K562 (cell line): Measurements from ENCODE around the gene PALM3. TPM values are rescaled to one million over a fixed set of nuclear protein-coding genes. Genes with fewer than 3 reads are reported as not detected.

Experiments used
- ATAC-seq: fragments of 200-7000 bp; cut with Tn5 transposase; 3 replicates; pipeline ENCODE4 v1.9.1; 2020; ENCODE audit warnings: moderate library complexity
- BruUV-seq: library from RNA; stranded (reverse); fragments of 400-500 nt; replicated peaks from 2 replicates; lab custom pipeline; 2021; lab: Mats Ljungman, UMichigan
- CTCF ChIA-PET: fragments of 300-600 bp; formaldehyde crosslinking; extraction: SDS; loops from one replicate; lab custom pipeline; 2021; ENCODE audit warnings: low intra/inter-chr PET ratio; lab: Yijun Ruan, JAX
- POLR2A ChIA-PET: fragments of 300-600, 350-650 bp; sonication (Branson Sonifier 250); formaldehyde crosslinking; extraction: SDS; loops from one replicate; lab custom pipeline; 2021; ENCODE audit warnings: antibody characterized with exemption, inconsistent platforms; lab: Yijun Ruan, JAX
- DNase-seq, 4 experiments: peaks; one replicate each; pipeline versions ENCODE4 v3.0.0 to v3.0.0-alpha.2; 2011 to 2018; ENCODE audit warnings: low spot score in 3 of 4, mixed read lengths in 3 of 4; ENCODE audit errors: extremely low read depth in 1 of 4
- FAIRE-seq: peaks from 2 replicates; lab custom pipeline; 2011; peaks lifted over from hg19 to GRCh38; lab: Jason Lieb, UNC
- H2AFZ ChIP-seq: 2 replicates; pipeline ENCODE4 v1.6.0; 2011; ENCODE audit warnings: low read depth, low read length, control low read depth, inconsistent platforms
- H3K27ac ChIP-seq: fragments of 200-600 bp; 3 replicates; pipeline ENCODE4 v1.8.0; 2011; ENCODE audit warnings: low read depth, mild to moderate bottlenecking, control low read depth, inconsistent platforms, low read length, moderate library complexity, mixed read lengths; ENCODE audit errors: extremely low read depth
- H3K27me3 ChIP-seq, 2 experiments: fragments of 300-600 bp in 1 of 2; 2 replicates in 1 of 2; 3 replicates in 1 of 2; pipeline versions ENCODE4 v1.6.0 to v1.8.0; 2011; ENCODE audit warnings: inconsistent platforms in 2 of 2, low read length in 2 of 2, mild to moderate bottlenecking in 1 of 2, mixed read lengths in 1 of 2, moderate library complexity in 1 of 2; ENCODE audit not compliant: control insufficient read depth in 2 of 2, insufficient read depth in 2 of 2
- H3K36me3 ChIP-seq: fragments of 300-600 bp; 3 replicates; pipeline ENCODE4 v1.8.0; 2011; ENCODE audit warnings: mild to moderate bottlenecking, low read length, inconsistent platforms; ENCODE audit not compliant: control insufficient read depth, insufficient read depth
- H3K4me1 ChIP-seq, 2 experiments: fragments of 200-600 bp in 1 of 2; replicated peaks in 1 of 2; 2 replicates in 1 of 2; 3 replicates in 1 of 2; pipeline versions ENCODE4 v1.5.1 to v1.8.0; 2011; ENCODE audit warnings: inconsistent platforms in 2 of 2, low read length in 2 of 2, mild to moderate bottlenecking in 1 of 2, mixed read lengths in 1 of 2, moderate library complexity in 1 of 2; ENCODE audit not compliant: control insufficient read depth in 2 of 2, insufficient read depth in 2 of 2
- H3K4me2 ChIP-seq: 2 replicates; pipeline ENCODE4 v1.6.1; 2011; ENCODE audit warnings: low read length, control low read depth, inconsistent platforms, mixed read lengths; ENCODE audit not compliant: insufficient read depth
- H3K4me3 ChIP-seq: fragments of 200-600 bp; sonication (generic), shearing (Covaris generic); 2 replicates; pipeline ENCODE4 v1.5.1; 2016; ENCODE audit warnings: control low read depth, inconsistent platforms
- H3K79me2 ChIP-seq: fragments of 200-600 bp; 3 replicates; pipeline ENCODE4 v1.8.0; 2011; ENCODE audit warnings: low read length, inconsistent platforms; ENCODE audit not compliant: control insufficient read depth, insufficient read depth
- H3K9ac ChIP-seq, 2 experiments: 2 replicates each; pipeline versions ENCODE4 v1.6.0 to v1.6.1; 2011; ENCODE audit warnings: low read depth in 2 of 2, low read length in 2 of 2, control low read depth in 1 of 2, inconsistent platforms in 1 of 2, mild to moderate bottlenecking in 1 of 2, mixed read lengths in 1 of 2; ENCODE audit not compliant: insufficient read depth in 1 of 2
- H3K9me1 ChIP-seq: one replicate; pipeline ENCODE4 v1.6.0; 2011; ENCODE audit warnings: inconsistent platforms, mild to moderate bottlenecking, low read length, moderate library complexity; ENCODE audit not compliant: control insufficient read depth, insufficient read depth
- H3K9me3 ChIP-seq: replicated peaks from 2 replicates; pipeline ENCODE4 v1.5.1; 2011; ENCODE audit warnings: low read depth, low read length, inconsistent platforms; ENCODE audit not compliant: control insufficient read depth, insufficient read depth
- H4K20me1 ChIP-seq: replicated peaks from 2 replicates; pipeline ENCODE4 v1.6.1; 2011; ENCODE audit warnings: low read length, inconsistent platforms, mixed read lengths; ENCODE audit not compliant: control insufficient read depth, insufficient read depth
- CBX3 ChIP-seq, 2 experiments: IDR thresholded peaks; 1 replicate in 1 of 2; 2 replicates in 1 of 2; pipeline ENCODE4 v1.6.1; 2012; ENCODE audit warnings: inconsistent platforms in 2 of 2, low read length in 2 of 2, borderline replicate concordance in 1 of 2, control low read depth in 1 of 2
- CTCF ChIP-seq, 3 experiments: IDR thresholded peaks in 2 of 3; conservative IDR thresholded peaks in 1 of 3; 2 replicates each; pipeline ENCODE4 v1.5.1; 2011 to 2012; ENCODE audit warnings: low read length in 3 of 3, mild to moderate bottlenecking in 3 of 3, control low read depth in 2 of 3, improper control_type of control experiment in 1 of 3, inconsistent platforms in 1 of 3, low read depth in 1 of 3, mixed read lengths in 1 of 3, moderate library complexity in 1 of 3; ENCODE audit not compliant: insufficient read depth in 2 of 3
- NR2F6 ChIP-seq: fragments of 450-650 bp; formaldehyde crosslinking; IDR thresholded peaks from 2 replicates; pipeline ENCODE4 v1.4.0; 2020; ENCODE audit warnings: mild to moderate bottlenecking
- RAD21 ChIP-seq, 2 experiments: fragments of 250-450 bp in 1 of 2; fragments of 450-650 bp in 1 of 2; sonication (Bioruptor Pico) in 1 of 2; formaldehyde crosslinking in 1 of 2; IDR thresholded peaks in 1 of 2; conservative IDR thresholded peaks in 1 of 2; 2 replicates each; pipeline versions ENCODE4 v1.4.0 to v1.8.0; 2020 to 2022; ENCODE audit warnings: mild to moderate bottlenecking in 2 of 2, moderate library complexity in 1 of 2
- ZFP1 ChIP-seq: fragments of 450-650 bp; formaldehyde crosslinking; IDR thresholded peaks from 2 replicates; pipeline ENCODE4 v1.4.0; 2020; ENCODE audit warnings: mild to moderate bottlenecking, mixed read lengths
- ZNF12 ChIP-seq: sonication (generic); formaldehyde crosslinking; IDR thresholded peaks from 2 replicates; pipeline ENCODE4 v1.4.0; 2020; ENCODE audit warnings: mild to moderate bottlenecking, missing genetic modification reagents
- ZNF589 ChIP-seq: fragments of 200-800 bp; sonication (Bioruptor generic); IDR thresholded peaks from 2 replicates; pipeline ENCODE4 v1.6.1; 2016; ENCODE audit warnings: low read depth, missing genetic modification characterization, missing compliant biosample characterization
- WGBS: fragments of 100-300 bp; shearing (Covaris generic); methylation state at CpG from one replicate; pipeline ENCODE4 v1.1.6; 2016; ENCODE audit warnings: low coverage, mixed read lengths; ENCODE audit not compliant: insufficient coverage; ENCODE audit errors: missing lambda C conversion rate; 5-methylcytosine and 5-hydroxymethylcytosine counted together
- in situ Hi-C: fragments of 300-500 bp; cut with MboI; formaldehyde crosslinking; loops from 4 replicates; pipeline ENCODE4 v1.15.0; 2018; ENCODE audit warnings: inconsistent platforms, mixed read lengths
- intact Hi-C: fragments of 100-400 bp; cut with micrococcal nuclease; formaldehyde crosslinking; loops from 2 replicates; pipeline ENCODE4 v1.14.2; 2022
- polyA plus RNA-seq, 8 experiments: library from polyadenylated mRNA; depleted of rRNA in 4 of 8; stranded (reverse) in 5 of 8; unstranded in 3 of 8; fragments of >200 nt; fragmentation: Nextera tagmentation in 2 of 8; fragmentation: Illumina TruSeq in 1 of 8; extraction: Ambion mirVana in 2 of 8; extraction: Trizol in 1 of 8; gene quantifications; 2 replicates each; pipeline versions ENCODE4 v1.2.1 to v1.2.3, GENCODE V29; 2011 to 2014; ENCODE audit warnings: inconsistent platforms in 1 of 8, missing spikeins in 1 of 8
- total RNA-seq, 7 experiments: library from RNA; depleted of rRNA in 6 of 7; stranded (reverse); fragments of >200 nt in 6 of 7; fragmentation: Illumina TruSeq in 2 of 7; extraction: Trizol in 2 of 7; gene quantifications; 2 replicates each; pipeline versions ENCODE4 v1.2.1 to v1.2.3, GENCODE V29; 2011 to 2021; ENCODE audit warnings: low replicate concordance in 1 of 7

Gene PALM3
- total and polyA plus RNA-seq, 9 of the 15 experiments (the other 6 are each of a cell fraction or from before 2014, with no cell fraction given), result 0.07 to 9.3 (median 3.3) TPM

- in situ Hi-C loops, result loop anchor here (25.0 kb wide), 1 partner anchor 466 kb away; no protein-coding TSS in a partner anchor
- H3K4me2 ChIP-seq, result no peak overlapping the region
- WGBS, result 44% methylated on average over 3 of the region's 3 CpGs
- H4K20me1 ChIP-seq, result no peaks in the 10 kb centered on the region
- peaks cover 0 to 44% of the 10 kb centered on the region in 2 experiments; a peak in 4 of 5 replicates for H3K4me1 ChIP-seq
- ATAC-seq (peak; percentile 9; the same call in 1 of the 3 replicates), DNase-seq (peak in 3 of 4 experiments; percentile 6 to 9 (median 7)), FAIRE-seq (no peak)
- POLR2A ChIA-PET, result interaction anchor here (0.6 to 1.1 kb wide), 3 partner anchors 10 to 125 kb away, joined by 3 to 4 read pairs (median 3); no protein-coding TSS in a partner anchor
- no peaks in the 10 kb centered on the region for H3K9me1 ChIP-seq
- no peak overlapping the region for H3K4me3 ChIP-seq
- CTCF ChIA-PET, result no interaction called here
- no peak overlapping the region for H3K27ac ChIP-seq
- no peaks in the 10 kb centered on the region for H3K27me3 ChIP-seq
- intact Hi-C loops, result no loop called here
- H3K9ac ChIP-seq, result no peak overlapping the region
- peaks cover 23% of the 10 kb centered on the region; the same call in 2 of the 3 replicates for H3K36me3 ChIP-seq
- TF ChIP-seq NR2F6 (CRISPR knock-in tag) (no peak), CBX3 (IDR thresholded peaks at IDR 0.05; ENCODE audit: borderline replicate concordance in 1 of 2, low read length in 2 of 2) (peak in 1 of 2 experiments; percentile 60; a peak in 1 of 3 replicates), ZNF589 (CRISPR knock-in tag) (no peak), ZFP1 (CRISPR knock-in tag) (no peak), RAD21 (CRISPR knock-in tag; conservative IDR thresholded peaks at IDR 0.05 in 1 of 2, IDR thresholded peaks at IDR 0.05 in 1 of 2) (peak in 1 of 2 experiments; percentile 23; a peak in 1 of 4 replicates), ZNF12 (peak; percentile 99), CTCF (IDR thresholded peaks at IDR 0.05 in 2 of 3, conservative IDR thresholded peaks at IDR 0.05 in 1 of 3; ENCODE audit: insufficient read depth in 2 of 3, low read depth in 1 of 3, low read length in 3 of 3) (peak; percentile 10 to 19 (median 18); a peak in 2 of 6 replicates)
- TF ChIP-seq, all 486 proteins: peak for 4
- no TSS peak for BruUV-seq
- H2AFZ ChIP-seq, result no peak overlapping the region
- H3K9me3 ChIP-seq, result peaks cover 4% of the 10 kb centered on the region
- no peaks in the 10 kb centered on the region for H3K79me2 ChIP-seq
Measured at GRCh38 chr19:14053032-14053431, 8.8 kb downstream of the PALM3 start.
